A673 (cell line): ENCODE data around the gene TMEM121B.

Experiments
- EZH2 ChIP-seq: fragments of 200-600 bp; sonication (generic); IDR thresholded peaks from 2 replicates; pipeline ENCODE4 v1.6.1; 2017; ENCODE audit warnings: borderline replicate concordance, low read depth, mild to moderate bottlenecking, mixed read lengths, antibody characterized with exemption, low read length; ENCODE audit not compliant: poor library complexity, severe bottlenecking
- TF ChIP-seq, protein P1 (sequence below): fragments of 300-800, 200-600 bp; sonication (generic); conservative IDR thresholded peaks from 2 replicates; pipeline ENCODE4 v1.5.1; 2017; ENCODE audit warnings: low read depth, mild to moderate bottlenecking, antibody characterized with exemption, low read length, moderate library complexity, mixed read lengths

DNA sequence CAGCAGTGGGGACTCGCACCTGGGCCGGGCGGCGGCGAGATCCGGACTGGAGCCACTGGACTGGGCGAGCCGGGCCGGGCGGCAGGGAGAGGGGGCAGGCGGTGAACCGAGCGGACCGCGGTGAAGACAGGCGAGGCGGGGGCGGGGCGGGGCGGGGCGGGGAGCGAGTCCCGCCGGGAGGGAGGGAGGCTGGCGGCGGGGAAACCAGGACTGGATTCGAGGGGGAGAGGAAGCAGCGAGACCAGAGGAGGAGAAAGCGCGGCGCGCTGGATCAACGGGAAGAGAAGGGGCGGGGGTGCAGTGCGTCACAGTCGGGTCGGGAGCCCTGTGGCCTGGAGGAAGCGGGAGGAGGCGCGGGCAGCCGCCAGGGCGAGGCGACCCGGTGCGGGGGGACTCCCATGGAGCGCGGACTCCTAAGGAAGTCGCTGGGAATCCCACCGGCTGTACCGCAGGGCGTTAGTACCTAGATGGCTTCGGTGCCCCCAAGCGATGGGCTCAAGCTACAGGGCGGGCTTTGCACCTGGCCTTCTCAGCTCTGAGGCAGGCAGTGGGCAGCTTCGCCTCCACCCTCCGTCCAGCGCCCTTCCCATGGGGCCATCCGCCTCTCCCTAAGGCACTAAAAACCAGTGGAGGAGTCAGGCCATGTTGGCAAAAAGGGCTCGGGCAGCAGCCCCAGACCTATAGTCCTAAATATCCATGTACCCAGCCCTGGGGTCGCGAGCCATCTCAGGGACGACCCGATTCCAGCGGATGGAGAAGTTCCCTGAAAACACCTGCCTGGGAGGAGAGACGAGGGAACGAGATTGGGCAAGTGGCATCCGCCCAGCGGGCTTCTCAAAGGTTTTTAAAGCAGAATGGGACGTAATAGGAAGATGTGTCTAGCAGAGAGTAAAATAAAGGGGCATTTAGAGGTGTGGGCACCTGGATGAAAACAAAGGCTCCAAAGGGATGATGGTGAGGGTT is at the start of gene TMEM121B:
- TF ChIP-seq, protein P1, sequence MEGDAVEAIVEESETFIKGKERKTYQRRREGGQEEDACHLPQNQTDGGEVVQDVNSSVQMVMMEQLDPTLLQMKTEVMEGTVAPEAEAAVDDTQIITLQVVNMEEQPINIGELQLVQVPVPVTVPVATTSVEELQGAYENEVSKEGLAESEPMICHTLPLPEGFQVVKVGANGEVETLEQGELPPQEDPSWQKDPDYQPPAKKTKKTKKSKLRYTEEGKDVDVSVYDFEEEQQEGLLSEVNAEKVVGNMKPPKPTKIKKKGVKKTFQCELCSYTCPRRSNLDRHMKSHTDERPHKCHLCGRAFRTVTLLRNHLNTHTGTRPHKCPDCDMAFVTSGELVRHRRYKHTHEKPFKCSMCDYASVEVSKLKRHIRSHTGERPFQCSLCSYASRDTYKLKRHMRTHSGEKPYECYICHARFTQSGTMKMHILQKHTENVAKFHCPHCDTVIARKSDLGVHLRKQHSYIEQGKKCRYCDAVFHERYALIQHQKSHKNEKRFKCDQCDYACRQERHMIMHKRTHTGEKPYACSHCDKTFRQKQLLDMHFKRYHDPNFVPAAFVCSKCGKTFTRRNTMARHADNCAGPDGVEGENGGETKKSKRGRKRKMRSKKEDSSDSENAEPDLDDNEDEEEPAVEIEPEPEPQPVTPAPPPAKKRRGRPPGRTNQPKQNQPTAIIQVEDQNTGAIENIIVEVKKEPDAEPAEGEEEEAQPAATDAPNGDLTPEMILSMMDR = no peak
- no peak for TF ChIP-seq EZH2
